DMS 273 treated with DMSO at 0.1 percent for 48 hours (cell line): ENCODE measurements around the gene ZFAND3.

Experiments used
- DNase-seq: peaks from one replicate; lab custom pipeline; 2025; lab: John Stamatoyannopoulos, UW

Gene ZFAND3

DNA sequence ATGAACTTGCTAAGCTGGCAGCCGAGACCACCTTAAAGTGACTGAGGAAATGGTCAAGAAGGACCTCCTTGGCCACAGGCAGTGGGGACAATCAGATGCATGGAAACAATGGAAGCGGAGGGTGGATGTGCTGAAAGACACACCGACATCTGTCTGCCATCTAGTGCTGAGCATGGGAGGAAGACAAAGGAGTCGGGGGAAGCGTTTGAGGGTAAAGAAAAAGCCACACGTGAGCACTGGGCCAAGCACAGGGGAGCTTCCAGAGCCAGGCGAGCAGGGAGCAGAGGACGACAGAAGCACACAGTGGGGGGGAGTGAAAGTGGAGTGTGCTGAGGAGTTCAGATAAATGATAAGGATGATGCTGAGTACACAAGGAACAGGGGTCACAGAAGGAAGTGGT lies 367.8 kb downstream of the ZFAND3 start:
- no peak for DNase-seq

DNA sequence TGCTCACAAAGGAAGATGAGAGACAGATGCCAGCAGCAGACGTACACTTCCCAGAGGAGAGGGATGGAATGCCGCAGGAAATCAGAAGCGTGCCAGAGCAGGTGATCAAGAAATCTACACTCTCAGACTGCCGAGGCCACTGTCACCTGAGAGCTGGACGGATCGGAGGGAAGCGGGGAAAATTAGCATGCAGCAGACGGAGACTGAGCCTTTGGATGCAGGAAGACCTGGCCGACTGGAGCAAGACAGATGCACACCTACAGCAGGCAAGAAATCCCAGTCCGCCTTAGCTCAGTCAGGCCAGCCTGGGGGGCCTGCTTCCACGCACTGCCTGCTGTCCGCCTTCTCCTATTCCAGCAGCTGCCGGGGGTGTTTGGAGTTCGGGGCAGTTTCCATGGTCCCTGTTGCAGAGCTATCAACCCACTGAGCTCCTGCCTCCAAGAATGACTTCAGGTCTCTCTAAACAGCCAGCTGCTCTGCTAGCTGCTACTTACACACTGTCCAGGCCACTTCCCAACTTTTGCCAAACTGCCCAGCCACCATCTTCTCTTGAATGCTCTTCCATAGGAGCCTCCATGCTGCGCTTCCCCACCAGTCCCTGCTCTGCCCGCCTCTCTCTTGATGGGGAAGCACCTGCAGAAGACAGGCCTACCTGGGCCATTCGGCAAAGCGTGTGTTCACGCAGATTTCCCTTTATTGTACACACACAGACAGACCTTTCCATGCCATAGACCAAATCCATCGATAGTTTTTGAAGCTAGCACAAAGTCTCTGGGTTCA lies 368.5 kb downstream of the ZFAND3 start:
- DNase-seq, result no peak

DNA sequence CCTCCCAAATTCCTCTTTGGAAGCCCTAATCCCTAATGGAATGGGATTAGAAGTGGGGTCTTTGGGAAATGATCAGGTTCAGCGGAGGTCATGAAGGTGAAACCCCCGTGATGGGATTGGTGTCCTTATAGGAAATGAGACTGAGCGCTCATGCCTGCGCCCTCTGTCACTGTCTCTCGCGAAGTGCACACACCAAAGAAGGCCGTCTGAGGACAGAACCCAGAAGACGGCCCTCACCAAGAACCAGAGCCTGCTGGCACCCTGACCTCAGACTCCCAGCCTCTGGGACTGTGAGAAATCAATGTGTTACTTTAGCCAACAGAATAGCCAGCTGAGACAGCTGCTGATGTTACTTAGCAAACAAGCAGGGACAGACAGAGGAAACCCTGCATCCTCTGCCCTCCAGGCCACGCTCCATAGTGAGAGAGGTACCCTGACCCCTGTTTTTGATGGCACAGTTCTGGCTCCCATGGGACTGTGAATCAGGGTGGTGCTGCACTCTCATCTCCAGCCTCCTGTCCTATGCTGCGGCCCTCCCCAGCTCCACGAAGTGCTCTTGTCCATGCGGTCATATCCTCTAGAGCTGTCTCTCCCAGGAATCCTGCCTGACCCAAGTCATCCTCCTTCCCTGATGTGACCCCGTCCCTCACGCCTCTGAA lies 369.3 kb downstream of the ZFAND3 start:
- DNase-seq, result no peak

- no peak for DNase-seq
Observed at GRCh38 chr6:38191418-38191817, 371.9 kb downstream of the ZFAND3 start.

DNA sequence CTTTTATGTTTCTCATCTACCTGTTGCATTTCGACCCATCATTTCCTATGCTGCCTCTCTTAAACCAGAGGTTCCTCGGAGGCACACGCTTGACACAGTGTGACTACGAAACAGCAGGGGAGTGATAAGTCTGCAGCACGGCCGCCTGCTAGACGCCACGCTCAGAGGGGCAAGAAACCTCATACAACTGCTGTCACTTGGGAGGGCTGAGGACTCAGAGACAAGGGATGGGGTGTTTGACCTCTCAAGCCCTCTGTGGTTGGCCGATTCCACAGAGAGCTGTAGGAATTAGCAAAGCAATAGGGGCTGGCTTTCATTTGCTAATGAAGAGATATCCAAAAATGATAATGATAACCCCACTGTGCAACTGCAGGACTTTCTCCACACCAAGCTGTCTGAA lies 372.5 kb downstream of the ZFAND3 start:
- no peak for DNase-seq

DNA sequence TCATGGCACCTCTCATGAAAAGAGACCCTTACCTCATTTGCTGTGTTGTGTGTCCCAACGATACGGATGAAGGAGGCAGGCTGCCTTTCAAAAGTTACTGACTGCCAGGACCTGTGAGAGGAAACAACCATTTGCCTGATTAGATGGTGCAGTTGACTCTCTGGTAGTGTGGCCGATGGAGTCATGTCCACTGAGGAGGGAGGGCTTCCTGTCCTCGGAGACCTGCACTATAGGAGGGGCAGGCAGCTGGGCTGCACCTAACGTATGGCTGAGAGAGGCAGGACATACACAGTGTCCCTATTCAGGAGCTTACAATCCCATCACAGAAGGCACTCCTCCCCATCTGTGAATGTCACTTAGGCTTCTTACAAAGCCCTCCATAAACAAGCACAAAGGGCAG lies 373.0 kb downstream of the ZFAND3 start:
- DNase-seq, result no peak

- DNase-seq, result no peak
Observed at GRCh38 chr6:38193051-38193450, 373.5 kb downstream of the ZFAND3 start.

- no peak for DNase-seq
Observed at GRCh38 chr6:38193481-38194281, 374.2 kb downstream of the ZFAND3 start.

DNA sequence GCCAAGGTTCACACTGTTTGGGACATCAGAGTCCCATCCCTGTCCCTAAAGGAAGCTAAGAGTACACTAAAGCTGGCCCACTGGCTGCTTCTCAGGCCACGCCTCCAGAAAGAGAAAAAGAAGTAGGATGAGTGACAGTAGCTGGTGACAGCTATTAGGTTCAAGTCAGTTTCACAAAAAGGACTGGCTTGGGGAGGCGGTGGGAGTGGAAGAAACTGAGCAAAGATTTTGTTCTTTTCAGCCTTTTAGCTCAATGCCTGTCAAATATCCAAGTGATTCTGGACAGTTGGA lies 374.7 kb downstream of the ZFAND3 start:
- DNase-seq, result no peak

DNA sequence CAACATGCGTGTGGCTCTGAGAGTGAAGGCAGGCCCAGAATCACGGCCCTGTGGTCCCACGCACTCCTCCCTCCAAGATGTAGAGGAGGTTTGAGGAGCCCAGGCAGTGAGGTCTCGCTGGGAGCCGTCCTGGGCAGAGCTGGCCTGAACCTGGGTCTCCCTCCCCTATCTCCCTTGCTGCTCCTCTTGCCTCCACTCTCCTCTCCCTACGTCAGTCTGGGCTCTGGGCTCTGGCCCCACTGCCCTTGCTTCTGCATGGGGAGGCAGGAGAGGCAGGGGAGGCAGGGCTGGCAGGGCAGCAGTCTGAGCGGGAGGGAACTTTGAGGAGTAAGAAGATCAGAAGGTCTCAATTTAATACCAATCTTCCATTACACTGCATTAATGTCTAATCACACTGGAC lies 375.1 kb downstream of the ZFAND3 start:
- DNase-seq, result no peak

DNA sequence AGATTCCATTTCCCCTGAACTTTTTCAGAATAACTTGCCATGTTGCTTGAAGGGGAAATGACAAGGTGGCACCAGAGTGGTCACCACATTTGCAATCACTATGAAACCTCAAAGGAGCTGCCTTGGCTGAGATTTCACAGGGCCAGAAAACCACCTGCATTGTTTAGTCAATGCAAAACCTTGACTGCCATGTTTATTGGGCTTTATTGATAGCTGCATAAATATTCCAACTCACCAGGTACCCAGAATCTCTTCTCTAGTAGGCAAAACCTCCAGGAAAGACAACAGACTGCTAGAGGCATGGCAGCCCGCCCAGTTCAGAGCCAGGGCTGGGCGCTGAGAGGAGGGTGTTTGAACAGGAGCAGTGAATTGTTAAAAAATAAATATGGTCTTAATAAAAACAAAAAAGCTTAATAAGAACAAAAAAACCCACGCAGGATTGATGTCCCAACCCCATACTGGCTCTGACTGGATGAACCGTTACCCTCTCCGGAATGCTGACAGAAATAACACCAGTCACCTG lies 375.6 kb downstream of the ZFAND3 start:
- no peak for DNase-seq

GRCh38 chr6:38198219-38198618 lies 378.7 kb downstream of the ZFAND3 start:
- no peak for DNase-seq
